Measurements from ENCODE around the gene ANO2. TPM values are rescaled to one million over a fixed set of nuclear protein-coding genes. Genes with fewer than 3 reads are reported as not detected.

Gene ANO2
- total RNA-seq, 4 donors from 2014 or later: 4.0 to 17.9 (median 5.1) TPM

GRCh38 chr12:5803532-5803931 is 141.5 kb downstream of the ANO2 start:
- DNase-seq (ENCODE audit: extremely low spot score): no peak
- TF ChIP-seq POLR2AphosphoS5 (IDR thresholded peaks at IDR 0.05) (no peak), EP300 (IDR thresholded peaks at IDR 0.05) (no peak), CTCF (IDR thresholded peaks at IDR 0.05) (no peak), POLR2A (IDR thresholded peaks at IDR 0.05; ENCODE audit: low read depth) (no peak)
- Histone ChIP-seq H3K27me3 (peaks cover 0 to 35% (median 0%) of the 10 kb centered on the region in 4 donors), H3K36me3 (peaks cover 0 to 59% (median 0%) of the 10 kb centered on the region in 4 donors), H3K4me3 (no peak overlapping the region), H3K9me3 (no peaks in the 10 kb centered on the region), H3K4me1 (no peaks in the 10 kb centered on the region), H3K27ac (replicated peaks in 1 of 4) (no peak overlapping the region)
- intact Hi-C loops (cut with DNase I): no loop called here
- 75% methylated on average over 5 of the region's 7 CpGs for WGBS

GRCh38 chr12:5798242-5799015 is 146.6 kb downstream of the ANO2 start:
- intact Hi-C loops (cut with DNase I): no loop called here
- 91% methylated on average over 12 of the region's 12 CpGs for WGBS
- no peak for DNase-seq (ENCODE audit: extremely low spot score)

GRCh38 chr12:5797661-5798060 is 147.4 kb downstream of the ANO2 start:
- H3K27ac ChIP-seq (replicated peaks in 1 of 4): no peak overlapping the region

More at GRCh38 chr12:5798242-5799015, 146.6 kb downstream of the ANO2 start:
- Histone ChIP-seq H3K36me3 (peaks cover 0 to 45% (median 0%) of the 10 kb centered on the region in 4 donors), H3K9me3 (no peaks in the 10 kb centered on the region), H3K4me1 (no peaks in the 10 kb centered on the region), H3K27ac (replicated peaks in 1 of 4) (no peak overlapping the region), H3K4me3 (no peak overlapping the region), H3K27me3 (peaks cover 0 to 6% (median 0%) of the 10 kb centered on the region in 4 donors)
- TF ChIP-seq EP300 (IDR thresholded peaks at IDR 0.05): no peak
- no peak for TF ChIP-seq POLR2AphosphoS5 (IDR thresholded peaks at IDR 0.05)
- no peak for TF ChIP-seq POLR2A (IDR thresholded peaks at IDR 0.05; ENCODE audit: low read depth)
- TF ChIP-seq CTCF (IDR thresholded peaks at IDR 0.05): no peak

GRCh38 chr12:5796959-5797225 is 148.2 kb downstream of the ANO2 start:
- no peak overlapping the region for H3K27ac ChIP-seq (replicated peaks in 1 of 4)
- H3K36me3 ChIP-seq: peaks cover 0 to 47% (median 0%) of the 10 kb centered on the region in 4 donors
- H3K4me1 ChIP-seq: no peaks in the 10 kb centered on the region
- no peak for TF ChIP-seq POLR2A (IDR thresholded peaks at IDR 0.05; ENCODE audit: low read depth)
- TF ChIP-seq POLR2AphosphoS5 (IDR thresholded peaks at IDR 0.05): no peak
- no peak for TF ChIP-seq CTCF (IDR thresholded peaks at IDR 0.05)
- TF ChIP-seq EP300 (IDR thresholded peaks at IDR 0.05): no peak
- intact Hi-C loops (cut with DNase I): no loop called here
- DNase-seq (ENCODE audit: extremely low spot score): no peak
- H3K9me3 ChIP-seq: no peaks in the 10 kb centered on the region
- H3K27me3 ChIP-seq: no peaks in the 10 kb centered on the region
- no peak overlapping the region for H3K4me3 ChIP-seq
- WGBS: 83% methylated on average over 8 of the region's 8 CpGs

More at GRCh38 chr12:5797661-5798060, 147.4 kb downstream of the ANO2 start:
- Histone ChIP-seq H3K27me3 (no peaks in the 10 kb centered on the region), H3K4me3 (no peak overlapping the region), H3K4me1 (no peaks in the 10 kb centered on the region), H3K9me3 (no peaks in the 10 kb centered on the region), H3K36me3 (peaks cover 0 to 40% (median 0%) of the 10 kb centered on the region in 4 donors)
- TF ChIP-seq POLR2A (IDR thresholded peaks at IDR 0.05; ENCODE audit: low read depth): no peak
- no peak for TF ChIP-seq CTCF (IDR thresholded peaks at IDR 0.05)
- intact Hi-C loops (cut with DNase I): no loop called here
- 91% methylated on average over 9 of the region's 9 CpGs for WGBS
- no peak for DNase-seq (ENCODE audit: extremely low spot score)
